IPS-20b (cell line): ENCODE measurements around the gene EPB41.

ENCODE experiments used
- H3K27ac ChIP-seq: one replicate; pipeline ENCODE4 v1.5.1; 2013; ENCODE audit warnings: low read length
- H3K27me3 ChIP-seq: 2 replicates; pipeline ENCODE4 v1.6.1; 2013; ENCODE audit warnings: mild to moderate bottlenecking, low read length, inconsistent platforms; ENCODE audit not compliant: insufficient read depth
- H3K36me3 ChIP-seq: 2 replicates; pipeline ENCODE4 v1.6.1; 2013; ENCODE audit warnings: low read depth, mild to moderate bottlenecking, inconsistent platforms, low read length, moderate library complexity; ENCODE audit not compliant: insufficient read depth
- H3K4me1 ChIP-seq: 2 replicates; pipeline ENCODE4 v1.6.1; 2013; ENCODE audit warnings: mild to moderate bottlenecking, control low read depth, inconsistent platforms, low read length, moderate library complexity; ENCODE audit not compliant: insufficient read depth
- H3K4me3 ChIP-seq: 2 replicates; pipeline ENCODE4 v1.5.1; 2013; ENCODE audit warnings: mild to moderate bottlenecking, low read length, inconsistent platforms
- H3K9ac ChIP-seq: 2 replicates; pipeline ENCODE4 v1.6.1; 2013; ENCODE audit warnings: low read depth, mild to moderate bottlenecking, inconsistent platforms, low read length, moderate library complexity
- H3K9me3 ChIP-seq: 2 replicates; pipeline ENCODE4 v1.6.1; 2013; ENCODE audit warnings: mild to moderate bottlenecking, low read depth, low read length, inconsistent platforms; ENCODE audit not compliant: insufficient read depth

EPB41 gene

DNA sequence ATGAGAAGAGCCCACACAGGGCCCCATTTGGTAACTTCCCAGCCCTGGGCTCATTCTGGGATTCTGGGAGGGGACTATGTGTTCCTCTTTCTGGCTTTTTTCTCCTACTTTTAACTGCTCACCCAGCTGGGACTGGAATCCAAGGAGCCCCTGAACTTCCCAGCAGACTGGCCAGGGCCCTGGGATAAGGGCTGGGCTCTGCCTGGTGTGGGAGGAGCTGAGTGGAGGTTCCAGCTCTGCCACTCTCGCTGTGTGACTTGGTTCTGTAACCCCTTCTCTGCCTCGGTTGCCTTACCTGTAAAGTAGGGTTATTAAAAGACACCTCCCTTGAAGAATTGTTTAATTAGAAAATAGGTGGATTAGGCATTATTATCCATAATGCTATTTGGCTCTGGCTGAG, 19.6 kb upstream of the EPB41 start:
- Histone ChIP-seq H3K27me3 (no peaks in the 10 kb centered on the region), H3K9me3 (no peaks in the 10 kb centered on the region), H3K27ac (no peak overlapping the region), H3K36me3 (no peaks in the 10 kb centered on the region), H3K9ac (no peak overlapping the region), H3K4me3 (no peak overlapping the region), H3K4me1 (no peaks in the 10 kb centered on the region)

GRCh38 chr1:28895896-28896608, 18.3 kb upstream of the EPB41 start:
- no peak overlapping the region for H3K4me3 ChIP-seq
- no peaks in the 10 kb centered on the region for H3K36me3 ChIP-seq
- H3K9me3 ChIP-seq, result no peaks in the 10 kb centered on the region
- no peaks in the 10 kb centered on the region for H3K27me3 ChIP-seq
- H3K9ac ChIP-seq, result no peak overlapping the region
- H3K27ac ChIP-seq, result no peak overlapping the region
- no peaks in the 10 kb centered on the region for H3K4me1 ChIP-seq

- no peaks in the 10 kb centered on the region for H3K9me3 ChIP-seq
- H3K9ac ChIP-seq, result no peak overlapping the region
- no peak overlapping the region for H3K27ac ChIP-seq
- no peaks in the 10 kb centered on the region for H3K4me1 ChIP-seq
- no peaks in the 10 kb centered on the region for H3K27me3 ChIP-seq
- no peaks in the 10 kb centered on the region for H3K36me3 ChIP-seq
- H3K4me3 ChIP-seq, result no peak overlapping the region
These were observed 17.8 kb upstream of the EPB41 start for GRCh38 chr1:28896609-28896986.

- H3K4me1 ChIP-seq, result no peaks in the 10 kb centered on the region
- H3K9ac ChIP-seq, result no peak overlapping the region
- no peak overlapping the region for H3K4me3 ChIP-seq
- no peaks in the 10 kb centered on the region for H3K36me3 ChIP-seq
- H3K9me3 ChIP-seq, result no peaks in the 10 kb centered on the region
- no peaks in the 10 kb centered on the region for H3K27me3 ChIP-seq
- H3K27ac ChIP-seq, result no peak overlapping the region
These were observed 16.6 kb upstream of the EPB41 start for GRCh38 chr1:28897789-28898188.

DNA sequence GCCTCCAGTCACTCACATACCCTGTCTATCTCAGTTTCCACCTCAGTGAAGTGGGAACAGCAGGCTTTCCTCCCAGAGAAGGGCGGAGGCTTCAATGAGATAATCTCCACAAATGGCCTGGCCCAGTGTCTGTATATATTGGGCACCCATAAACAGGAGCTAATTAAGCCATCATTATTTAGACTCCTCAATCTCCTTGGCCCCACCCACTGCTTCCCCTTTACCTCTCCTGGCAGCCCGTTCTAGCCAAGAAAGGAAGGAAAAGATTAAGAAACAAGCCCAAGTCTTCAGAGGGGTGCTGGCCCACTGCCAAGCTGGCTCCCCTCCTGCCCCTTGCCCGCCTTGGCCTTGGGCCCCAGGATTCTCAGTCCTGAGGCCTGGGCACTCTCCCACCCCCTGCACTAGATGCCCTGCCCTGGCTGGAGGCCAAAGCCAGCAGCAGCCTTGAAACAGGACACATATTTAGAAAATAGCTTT, 15.9 kb upstream of the EPB41 start:
- Histone ChIP-seq H3K4me1 (no peaks in the 10 kb centered on the region), H3K9me3 (no peaks in the 10 kb centered on the region), H3K4me3 (no peak overlapping the region), H3K27ac (no peak overlapping the region), H3K36me3 (no peaks in the 10 kb centered on the region), H3K27me3 (no peaks in the 10 kb centered on the region), H3K9ac (no peak overlapping the region)

- no peak overlapping the region for H3K27ac ChIP-seq
- H3K4me1 ChIP-seq, result no peaks in the 10 kb centered on the region
- no peaks in the 10 kb centered on the region for H3K36me3 ChIP-seq
- H3K9me3 ChIP-seq, result no peaks in the 10 kb centered on the region
- no peaks in the 10 kb centered on the region for H3K27me3 ChIP-seq
- no peak overlapping the region for H3K4me3 ChIP-seq
- H3K9ac ChIP-seq, result no peak overlapping the region
These were observed 15.1 kb upstream of the EPB41 start for GRCh38 chr1:28899267-28899666.

- H3K4me3 ChIP-seq, result no peak overlapping the region
- H3K36me3 ChIP-seq, result no peaks in the 10 kb centered on the region
- H3K9ac ChIP-seq, result no peak overlapping the region
- H3K27me3 ChIP-seq, result no peaks in the 10 kb centered on the region
- H3K9me3 ChIP-seq, result no peaks in the 10 kb centered on the region
- H3K4me1 ChIP-seq, result no peaks in the 10 kb centered on the region
- no peak overlapping the region for H3K27ac ChIP-seq
These were observed 13.8 kb upstream of the EPB41 start for GRCh38 chr1:28900562-28900961.

DNA sequence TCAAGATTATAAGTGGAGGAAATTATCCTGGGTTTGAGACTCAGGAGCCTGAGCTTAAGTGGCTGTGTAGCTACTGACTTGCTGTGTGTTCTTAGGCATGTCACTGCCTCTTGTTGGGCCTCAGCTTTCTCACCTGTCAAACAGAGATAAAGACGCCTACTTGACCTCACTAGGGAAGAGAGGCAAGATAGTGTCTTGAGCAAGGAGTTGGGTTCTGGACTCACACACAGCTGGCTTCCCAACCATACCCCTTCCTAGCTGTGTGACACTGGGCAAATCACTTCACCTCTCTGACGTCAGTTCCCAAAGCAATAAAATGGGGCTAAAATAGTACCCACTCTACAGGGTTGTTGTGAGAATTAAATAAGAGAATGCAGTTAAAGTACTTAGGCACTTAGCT, 11.6 kb upstream of the EPB41 start:
- Histone ChIP-seq H3K27ac (no peak overlapping the region), H3K4me1 (no peaks in the 10 kb centered on the region), H3K27me3 (no peaks in the 10 kb centered on the region), H3K9ac (no peak overlapping the region), H3K9me3 (no peaks in the 10 kb centered on the region), H3K4me3 (no peak overlapping the region), H3K36me3 (no peaks in the 10 kb centered on the region)

GRCh38 chr1:28905921-28906666, 8.3 kb upstream of the EPB41 start:
- H3K4me1 ChIP-seq, result no peaks in the 10 kb centered on the region
- H3K27ac ChIP-seq, result no peak overlapping the region
- no peaks in the 10 kb centered on the region for H3K36me3 ChIP-seq
- no peak overlapping the region for H3K4me3 ChIP-seq
- H3K9me3 ChIP-seq, result no peaks in the 10 kb centered on the region
- H3K9ac ChIP-seq, result no peak overlapping the region
- no peaks in the 10 kb centered on the region for H3K27me3 ChIP-seq

DNA sequence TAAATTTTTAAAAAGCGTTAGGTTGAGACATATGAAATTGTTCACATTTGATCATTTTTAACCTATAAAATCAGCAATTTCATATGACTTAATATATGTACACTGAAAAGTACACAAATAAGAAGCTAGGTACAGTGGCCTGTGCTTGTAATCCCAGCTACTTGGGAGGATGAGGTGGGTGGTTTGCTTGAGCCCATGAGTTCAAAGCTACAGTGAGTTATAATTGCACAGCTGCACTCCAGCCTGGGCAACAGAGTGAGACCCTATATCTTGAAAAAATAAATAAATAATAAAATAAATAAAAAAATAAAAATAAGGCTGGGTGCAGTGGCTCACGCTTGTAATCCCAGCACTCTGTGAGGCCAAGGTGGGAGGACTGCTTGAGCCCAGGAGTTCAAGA, 5.2 kb upstream of the EPB41 start:
- H3K9me3 ChIP-seq, result no peaks in the 10 kb centered on the region
- H3K36me3 ChIP-seq, result no peaks in the 10 kb centered on the region
- peaks cover 3% of the 10 kb centered on the region; the same call in 1 of the 2 replicates for H3K4me1 ChIP-seq
- H3K27me3 ChIP-seq, result peaks cover 6% of the 10 kb centered on the region; the same call in 1 of the 2 replicates
- no peak overlapping the region for H3K9ac ChIP-seq
- H3K4me3 ChIP-seq, result no peak overlapping the region
- H3K27ac ChIP-seq, result no peak overlapping the region

DNA sequence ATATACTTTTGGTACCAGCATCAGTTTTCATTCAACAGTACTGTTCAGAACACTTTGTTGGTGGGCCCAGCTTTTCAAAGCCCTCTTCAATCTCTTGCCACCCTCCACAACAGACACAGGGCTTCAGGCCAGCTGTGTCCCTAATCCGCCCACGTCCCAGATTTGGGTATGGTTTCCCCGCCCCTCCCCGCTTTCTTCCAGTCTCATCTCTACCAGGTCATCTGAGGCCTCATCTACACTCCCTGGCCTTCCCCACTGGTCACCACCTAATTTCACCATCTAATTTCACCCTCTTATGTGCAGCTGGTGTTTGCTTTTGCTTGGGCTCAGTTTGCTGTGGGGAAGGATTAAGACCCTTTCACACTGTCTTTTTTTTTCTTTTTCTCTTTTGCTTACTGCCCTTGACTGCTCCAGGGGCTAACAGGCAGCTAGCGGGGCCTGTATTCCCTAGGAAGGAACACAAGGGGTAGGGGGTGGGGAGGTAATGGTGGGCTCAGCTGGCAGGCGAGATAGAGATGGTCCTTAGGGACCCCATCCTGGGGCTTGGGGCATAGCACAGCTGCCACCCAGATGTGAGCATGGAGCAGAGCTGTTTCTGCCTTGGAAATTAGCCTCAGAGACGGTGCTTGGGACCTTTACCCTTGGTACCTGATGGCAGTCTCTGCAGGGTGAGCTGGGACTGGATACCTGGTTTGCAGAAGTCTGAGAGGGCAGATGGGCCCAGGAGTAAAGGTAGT, 3.8 kb upstream of the EPB41 start:
- Histone ChIP-seq H3K9ac (no peak overlapping the region), H3K4me3 (no peak overlapping the region), H3K27me3 (peaks cover 6% of the 10 kb centered on the region; the same call in 1 of the 2 replicates), H3K27ac (no peak overlapping the region), H3K9me3 (no peaks in the 10 kb centered on the region), H3K36me3 (no peaks in the 10 kb centered on the region), H3K4me1 (peaks cover 3% of the 10 kb centered on the region; the same call in 1 of the 2 replicates)
